Ishikawa (cell line): Measurements from ENCODE around the gene PRXL2A.

ENCODE experiments used
- EGR1 ChIP-seq: IDR thresholded peaks from 2 replicates; pipeline ENCODE4 v1.6.1; 2012
- RAD21 ChIP-seq: IDR thresholded peaks from 2 replicates; pipeline ENCODE4 v1.6.1; 2012; ENCODE audit warnings: low read depth
- TCF12 ChIP-seq: IDR thresholded peaks from 2 replicates; pipeline ENCODE4 v1.6.1; 2012; ENCODE audit warnings: low read depth

GRCh38 chr10:80411267-80411668, 2.9 kb downstream of the PRXL2A start:
- no peak for TF ChIP-seq RAD21
- no peak for TF ChIP-seq EGR1
- no peak for TF ChIP-seq TCF12
